NCI-H2227 treated with DMSO at 0.1 percent for 48 hours (cell line): ENCODE measurements around the gene DPEP2.
"Not testable (repeated sequence)": the region's sequence is repeated elsewhere in the genome, so short reads cannot be mapped to it uniquely, and the experiment has no call there.

Experiments
- DNase-seq: peaks from one replicate; lab custom pipeline; 2025; lab: John Stamatoyannopoulos, UW

The DPEP2 gene, protein sequence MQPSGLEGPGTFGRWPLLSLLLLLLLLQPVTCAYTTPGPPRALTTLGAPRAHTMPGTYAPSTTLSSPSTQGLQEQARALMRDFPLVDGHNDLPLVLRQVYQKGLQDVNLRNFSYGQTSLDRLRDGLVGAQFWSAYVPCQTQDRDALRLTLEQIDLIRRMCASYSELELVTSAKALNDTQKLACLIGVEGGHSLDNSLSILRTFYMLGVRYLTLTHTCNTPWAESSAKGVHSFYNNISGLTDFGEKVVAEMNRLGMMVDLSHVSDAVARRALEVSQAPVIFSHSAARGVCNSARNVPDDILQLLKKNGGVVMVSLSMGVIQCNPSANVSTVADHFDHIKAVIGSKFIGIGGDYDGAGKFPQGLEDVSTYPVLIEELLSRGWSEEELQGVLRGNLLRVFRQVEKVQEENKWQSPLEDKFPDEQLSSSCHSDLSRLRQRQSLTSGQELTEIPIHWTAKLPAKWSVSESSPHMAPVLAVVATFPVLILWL

DNA sequence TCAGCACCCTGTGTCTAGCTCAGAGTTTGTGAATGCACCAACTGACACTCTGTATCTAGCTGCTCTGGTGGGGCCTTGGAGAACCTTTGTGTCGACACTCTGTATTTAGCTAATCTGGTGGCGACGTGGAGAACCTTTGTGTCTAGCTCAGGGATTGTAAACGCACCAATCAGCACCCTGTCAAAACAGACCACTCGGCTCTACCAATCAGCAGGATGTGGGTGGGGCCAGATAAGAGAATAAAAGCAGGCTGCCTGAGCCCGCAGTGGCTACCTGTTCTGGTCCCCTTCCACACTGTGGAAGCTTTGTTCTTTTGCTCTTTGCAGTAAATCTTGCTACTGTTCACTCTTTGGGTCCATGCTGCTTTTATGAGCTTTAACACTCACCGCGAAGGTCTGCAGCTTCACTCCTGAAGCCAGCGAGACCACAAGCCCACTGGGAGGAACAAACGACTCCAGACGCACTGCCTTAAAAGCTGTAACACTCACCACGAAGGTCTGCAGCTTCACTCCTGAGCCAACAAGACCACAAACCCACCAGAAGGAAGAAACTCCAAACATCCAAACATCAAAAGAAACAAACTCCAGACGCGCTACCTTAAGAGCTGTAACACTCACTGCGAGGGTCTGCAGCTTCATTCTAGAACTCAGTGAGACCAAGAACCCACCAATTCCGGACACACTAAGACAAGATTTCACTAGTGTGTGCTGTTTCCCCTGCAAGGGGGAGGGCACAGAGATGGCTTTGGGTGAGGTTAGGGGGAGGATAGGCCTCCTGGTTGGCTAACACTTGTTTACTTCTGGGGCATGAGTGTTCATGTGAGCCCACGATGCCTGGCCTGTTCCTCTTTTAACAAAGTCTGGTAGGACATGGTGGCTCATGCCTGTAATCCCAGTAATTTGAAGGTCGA is at the start of gene DPEP2:
TSS of gene DPEP2 (minus strand) at position 706 of the 910 bp plus-strand sequence. CDS start 6,272 bp downstream, outside the sequence.
- not testable (repeated sequence) for DNase-seq

- DNase-seq, result no peak
Observed at GRCh38 chr16:68047987-68048386, 48.7 kb upstream of the DPEP2 start.

DNA sequence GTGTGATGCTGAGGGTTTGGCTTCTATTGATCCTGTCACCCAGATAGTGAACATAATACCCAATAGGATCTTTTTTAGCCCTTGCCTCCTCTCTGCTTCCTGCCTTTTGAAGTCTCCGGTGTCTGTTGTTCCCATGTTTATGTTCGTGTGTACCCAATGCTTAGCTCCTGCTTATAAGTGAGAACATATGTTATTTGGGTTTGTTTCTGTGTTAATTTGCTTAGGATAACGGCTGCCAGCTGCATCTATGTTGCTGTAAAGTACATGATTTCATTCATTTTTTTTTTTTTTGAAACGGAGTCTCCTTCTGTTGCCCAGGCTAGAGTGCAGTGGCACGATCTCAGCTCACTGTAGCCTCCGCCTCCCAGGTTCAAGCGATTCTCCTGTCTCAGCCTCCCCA is 46.8 kb upstream of the DPEP2 start:
- DNase-seq, result no peak

DNA sequence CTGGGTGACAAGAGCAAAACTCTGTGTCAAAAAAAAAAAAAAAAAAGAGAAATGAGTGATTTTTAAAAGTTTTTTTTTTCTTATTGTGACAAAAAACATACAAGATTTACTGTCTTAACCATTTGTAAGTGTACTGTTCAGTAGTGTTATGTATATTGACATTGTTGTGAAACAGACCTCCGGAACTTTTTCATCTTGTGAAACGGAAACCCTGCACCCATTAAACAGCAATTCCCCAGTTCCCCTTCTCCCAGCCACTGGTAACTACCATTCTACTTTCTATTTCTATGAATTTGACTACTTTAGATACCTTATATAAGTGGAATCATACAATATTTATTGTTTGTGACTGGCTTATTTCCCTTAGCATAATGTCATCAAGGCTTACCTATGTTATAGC is 42.5 kb upstream of the DPEP2 start:
- no peak for DNase-seq

DNA sequence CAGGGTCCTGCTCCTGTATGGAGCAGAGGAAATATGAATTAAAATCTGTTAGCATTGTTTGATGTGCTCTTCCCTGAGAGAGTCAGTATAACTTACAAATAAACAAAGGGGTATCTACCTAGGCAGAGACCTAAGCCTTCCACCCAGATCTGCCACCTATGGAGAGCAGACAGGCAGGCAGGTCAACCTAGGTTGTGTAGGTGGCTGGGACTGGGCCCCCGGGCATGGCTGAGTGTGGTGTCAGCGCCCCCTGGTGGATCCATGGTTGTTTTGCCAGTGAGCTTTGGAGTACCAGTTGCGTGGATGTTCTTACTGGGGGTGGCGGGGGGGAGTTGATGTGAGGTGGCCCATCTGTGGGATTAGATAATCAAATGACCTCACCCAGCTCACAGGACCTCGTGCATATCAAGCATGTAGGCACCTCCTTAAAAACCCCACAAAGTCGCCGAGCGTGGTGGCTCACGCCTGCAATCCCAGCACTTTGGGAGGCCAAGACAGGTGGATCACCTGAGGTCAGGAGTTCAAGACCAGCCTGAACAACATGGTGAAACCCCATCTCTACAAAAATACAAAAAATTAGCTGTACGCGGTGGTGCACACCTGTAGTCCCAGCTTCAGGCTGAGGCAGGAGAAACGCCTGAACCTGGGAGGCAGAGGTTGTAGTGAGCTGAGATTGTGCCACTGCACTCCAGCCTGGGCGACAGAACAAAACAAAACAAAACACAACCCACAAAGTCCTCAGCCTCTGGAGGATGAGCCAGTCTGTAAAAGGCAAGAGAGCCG is 41.4 kb upstream of the DPEP2 start:
- peak; percentile 28 for DNase-seq

DNA sequence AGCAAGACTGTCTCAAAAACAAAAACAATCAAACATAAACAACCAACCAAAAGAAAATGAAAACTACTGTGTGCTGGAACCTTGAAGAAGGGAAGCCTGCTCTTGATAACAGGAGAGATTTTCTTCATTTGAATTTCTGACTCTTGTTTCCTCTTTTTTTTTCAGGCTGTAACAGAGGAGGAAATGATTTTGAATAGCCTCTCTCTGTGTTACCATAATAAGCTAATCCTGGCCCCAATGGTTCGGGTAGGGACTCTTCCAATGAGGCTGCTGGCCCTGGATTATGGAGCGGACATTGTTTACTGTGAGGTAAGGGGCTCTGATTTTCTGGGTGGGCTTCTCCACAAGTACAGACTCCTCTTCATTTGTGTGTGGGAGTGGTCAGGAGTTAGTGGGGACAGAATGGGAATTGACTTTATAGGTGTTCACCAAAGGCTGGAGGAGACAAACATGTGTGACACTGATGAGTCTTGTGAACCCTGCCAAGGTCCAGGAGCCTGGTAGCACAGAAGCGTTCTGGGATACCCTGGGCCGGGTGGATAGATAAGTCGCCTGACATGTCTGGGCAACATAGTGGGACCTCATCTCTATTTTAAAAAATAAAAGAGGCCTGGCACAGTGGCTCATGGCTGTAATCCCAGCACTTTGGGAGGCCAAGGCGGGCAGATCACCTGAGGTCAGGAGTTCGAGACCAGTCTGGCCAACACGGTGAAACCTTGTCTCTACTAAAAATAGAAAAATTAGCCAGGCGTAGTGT is 38.7 kb upstream of the DPEP2 start:
- DNase-seq, result no peak

DNA sequence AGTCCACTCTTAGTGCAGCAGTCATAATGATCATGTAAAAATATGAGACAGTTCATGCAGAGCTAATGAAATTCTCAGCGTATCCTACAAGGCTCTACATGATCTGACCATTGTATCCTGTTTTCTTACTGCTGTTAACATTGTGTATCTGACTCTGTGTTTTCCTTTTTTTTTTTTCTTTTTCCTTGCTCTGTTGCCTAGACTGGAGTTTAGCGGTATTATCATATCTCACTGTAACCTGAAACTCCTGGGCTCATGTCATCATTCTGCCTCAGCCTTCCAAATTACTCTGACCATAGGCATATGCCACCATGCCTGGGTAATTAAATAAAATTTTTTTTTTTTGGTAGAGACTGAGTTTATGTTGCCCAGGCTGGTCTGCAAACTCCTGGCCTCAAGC is 35.9 kb upstream of the DPEP2 start:
- no peak for DNase-seq

- no peak for DNase-seq
Observed at GRCh38 chr16:68033101-68033500, 33.8 kb upstream of the DPEP2 start.

DNA sequence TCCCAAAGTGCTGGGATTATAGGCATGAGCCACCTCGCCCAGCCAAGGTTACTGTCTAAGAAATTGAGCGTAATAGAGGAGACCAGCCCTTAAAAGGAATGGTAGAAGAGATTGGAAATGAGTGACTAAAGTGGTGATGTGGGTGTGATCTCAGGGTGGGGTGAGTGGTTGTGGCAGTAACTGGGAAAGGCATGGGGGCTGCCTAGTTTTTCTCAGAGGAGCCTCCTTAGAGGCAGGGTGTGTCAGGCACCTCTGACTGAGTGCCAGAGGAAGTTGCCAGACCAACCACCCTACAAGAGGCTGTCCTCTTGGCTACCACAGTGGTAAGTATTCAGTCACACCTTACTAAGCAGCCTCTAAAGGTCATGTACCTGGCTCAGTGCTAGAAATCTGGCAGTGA is 32.7 kb upstream of the DPEP2 start:
- no peak for DNase-seq

GRCh38 chr16:68030108-68030507 is 30.8 kb upstream of the DPEP2 start:
- DNase-seq, result not testable (repeated sequence)

DNA sequence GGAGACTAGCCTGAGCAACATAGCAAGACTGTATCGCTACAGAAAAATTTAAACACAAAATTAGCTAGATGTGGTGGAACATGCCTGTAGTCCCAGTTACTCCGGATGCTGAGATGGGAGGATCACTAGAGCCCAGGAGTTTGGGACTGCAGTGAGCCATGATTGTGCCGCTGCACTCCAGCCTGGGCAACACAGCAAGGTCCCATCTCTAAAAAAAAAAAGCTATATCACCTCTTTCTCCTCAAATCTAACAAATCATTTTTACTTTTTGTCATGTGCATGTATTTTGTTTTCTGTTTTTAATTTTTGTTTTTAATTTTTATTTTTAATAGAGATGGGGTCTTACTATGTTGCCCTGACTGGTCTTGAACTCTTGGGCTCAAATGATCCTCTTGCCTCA is 29.7 kb upstream of the DPEP2 start:
- no peak for DNase-seq

DNA sequence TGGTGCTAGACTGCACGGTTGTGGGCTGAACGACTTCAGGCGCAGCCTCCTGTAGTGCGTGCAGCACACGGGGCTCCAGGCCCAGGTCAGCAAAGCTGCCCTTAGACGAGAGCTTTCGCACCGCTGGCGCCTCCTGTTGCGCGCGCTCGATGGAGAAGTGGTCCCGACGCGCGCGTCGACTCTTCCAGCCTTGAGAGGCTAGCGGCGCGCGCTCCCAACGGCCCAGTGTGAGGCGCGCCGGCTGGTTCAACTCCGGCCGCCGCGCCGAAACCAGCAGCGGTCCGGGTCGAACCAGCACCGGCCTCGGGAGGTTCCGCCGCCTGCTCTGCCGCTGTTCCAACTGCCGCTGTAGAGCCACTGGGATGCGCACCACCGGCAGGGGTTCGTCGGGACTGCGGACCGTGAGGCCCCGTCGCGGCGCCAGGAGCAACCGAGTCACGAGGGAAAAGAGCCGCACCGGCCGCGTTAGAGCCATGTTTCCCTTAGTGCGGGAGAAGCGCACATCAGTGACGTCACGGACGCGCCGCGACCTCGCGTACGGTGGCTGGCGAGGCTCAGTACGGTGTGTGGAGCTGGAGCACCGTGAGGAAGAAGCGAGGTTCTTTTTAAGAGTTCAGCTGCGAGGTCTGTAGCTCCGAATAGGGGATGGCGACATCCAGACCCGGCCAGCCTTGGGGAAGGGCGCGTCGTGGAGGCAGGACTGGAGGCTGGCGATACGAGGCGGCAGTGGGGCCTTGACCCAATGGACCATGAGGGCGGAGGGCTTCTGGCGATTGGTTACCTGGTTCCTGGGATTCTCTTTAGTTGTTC is 23.6 kb upstream of the DPEP2 start, which contains the start of the genes DDX28 and DUS2:
TSS of gene DDX28 (minus strand) at position 505 of the 810 bp plus-strand sequence. CDS start at position 475, 30 bp downstream.
TSS of gene DUS2 (plus strand) at position 557 of the 810 bp plus-strand sequence. CDS start 14,740 bp downstream, outside the sequence.
- peak; percentile 79 for DNase-seq

GRCh38 chr16:68022278-68022727 is 23.0 kb upstream of the DPEP2 start:
- no peak for DNase-seq

- no peak for DNase-seq
Observed at GRCh38 chr16:68021490-68021889, 22.2 kb upstream of the DPEP2 start.

- DNase-seq, result no peak
Observed at GRCh38 chr16:68019167-68019680, 19.9 kb upstream of the DPEP2 start.

DNA sequence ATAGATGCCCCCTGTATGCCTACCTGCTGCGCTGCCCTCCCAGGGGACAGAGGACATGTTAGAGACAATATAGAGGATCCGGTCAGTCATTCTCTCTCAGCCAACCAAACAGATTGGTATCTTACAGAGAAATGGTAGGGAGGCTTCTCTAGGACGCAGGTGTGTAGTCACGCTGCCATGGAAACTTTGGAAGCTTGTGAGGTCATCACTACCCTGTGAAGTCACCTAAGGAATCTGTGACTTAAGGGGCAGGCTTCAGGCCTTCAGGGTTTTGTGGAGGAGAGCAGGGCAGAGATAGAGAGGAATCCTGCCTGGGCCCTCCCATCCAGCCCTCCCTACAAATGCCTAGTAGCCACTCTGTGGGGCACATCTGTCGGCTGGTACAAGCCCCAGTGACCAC is 16.4 kb upstream of the DPEP2 start, which contains the start of gene DPEP2NB:
TSS of gene DPEP2NB (minus strand) at position 231 of the 400 bp plus-strand sequence. CDS start at position 90, 141 bp downstream.
- no peak for DNase-seq

- DNase-seq, result no peak
Observed at GRCh38 chr16:68013440-68013839, 14.2 kb upstream of the DPEP2 start.

GRCh38 chr16:68009872-68010271 is 10.6 kb upstream of the DPEP2 start:
- not testable (repeated sequence) for DNase-seq

GRCh38 chr16:68009157-68009735 is 10.0 kb upstream of the DPEP2 start:
- no peak for DNase-seq
